Measurements from ENCODE around the gene PIP4K2A. TPM values are rescaled to one million over a fixed set of nuclear protein-coding genes. Genes with fewer than 3 reads are reported as not detected.

Gene PIP4K2A
- total RNA-seq, 2 experiments from 2014 or later, result 111 to 118 TPM

GRCh38 chr10:22556774-22557173 lies 157.6 kb downstream of the PIP4K2A start:
- Mint-ChIP-seq H3K27ac (no peak overlapping the region), H3K36me3 (peaks cover 2% of the 10 kb centered on the region), H3K27me3 (no peaks in the 10 kb centered on the region), H3K9me3 (no peaks in the 10 kb centered on the region), H3K4me1 (peaks cover 7% of the 10 kb centered on the region), H3K4me3 (no peak overlapping the region)
- no peak for DNase-seq

GRCh38 chr10:22554461-22555182 lies 159.8 kb downstream of the PIP4K2A start:
- no peak overlapping the region for H3K4me3 Mint-ChIP-seq
- H3K4me1 Mint-ChIP-seq, result peaks cover 17% of the 10 kb centered on the region
- peaks cover 8% of the 10 kb centered on the region for H3K36me3 Mint-ChIP-seq
- H3K27me3 Mint-ChIP-seq, result no peaks in the 10 kb centered on the region
- DNase-seq, result no peak
- H3K9me3 Mint-ChIP-seq, result no peaks in the 10 kb centered on the region
- no peak overlapping the region for H3K27ac Mint-ChIP-seq

GRCh38 chr10:22553452-22553995 lies 160.9 kb downstream of the PIP4K2A start:
- Mint-ChIP-seq H3K4me3 (no peak overlapping the region), H3K36me3 (peaks cover 10% of the 10 kb centered on the region), H3K4me1 (peaks cover 16% of the 10 kb centered on the region), H3K27ac (no peak overlapping the region), H3K27me3 (no peaks in the 10 kb centered on the region), H3K9me3 (no peaks in the 10 kb centered on the region)
- DNase-seq, result no peak

- Mint-ChIP-seq H3K9me3 (no peaks in the 10 kb centered on the region), H3K4me1 (peaks cover 14% of the 10 kb centered on the region), H3K27me3 (no peaks in the 10 kb centered on the region), H3K27ac (no peak overlapping the region), H3K36me3 (peaks cover 13% of the 10 kb centered on the region), H3K4me3 (no peak overlapping the region)
- DNase-seq, result no peak
Measured at GRCh38 chr10:22552888-22553378, 161.4 kb downstream of the PIP4K2A start.

GRCh38 chr10:22551681-22552365 lies 162.6 kb downstream of the PIP4K2A start:
- Mint-ChIP-seq H3K9me3 (no peaks in the 10 kb centered on the region), H3K27ac (no peak overlapping the region), H3K36me3 (peaks cover 24% of the 10 kb centered on the region), H3K27me3 (no peaks in the 10 kb centered on the region), H3K4me1 (peaks cover 13% of the 10 kb centered on the region), H3K4me3 (no peak overlapping the region)
- DNase-seq, result no peak

- H3K27ac Mint-ChIP-seq, result peak overlapping the region; percentile 53
- peak; percentile 49 for DNase-seq
- no peak overlapping the region for H3K4me3 Mint-ChIP-seq
- no peaks in the 10 kb centered on the region for H3K9me3 Mint-ChIP-seq
- H3K27me3 Mint-ChIP-seq, result no peaks in the 10 kb centered on the region
- peaks cover 31% of the 10 kb centered on the region for H3K36me3 Mint-ChIP-seq
- H3K4me1 Mint-ChIP-seq, result peaks cover 16% of the 10 kb centered on the region
Measured at GRCh38 chr10:22550732-22551131, 163.6 kb downstream of the PIP4K2A start.

GRCh38 chr10:22548344-22548743 lies 166.0 kb downstream of the PIP4K2A start:
- Mint-ChIP-seq H3K27me3 (no peaks in the 10 kb centered on the region), H3K36me3 (peaks cover 40% of the 10 kb centered on the region), H3K27ac (peak overlapping the region; percentile 16)

GRCh38 chr10:22545643-22546042 lies 168.7 kb downstream of the PIP4K2A start:
- no peaks in the 10 kb centered on the region for H3K9me3 Mint-ChIP-seq
- H3K4me1 Mint-ChIP-seq, result peaks cover 16% of the 10 kb centered on the region
- H3K36me3 Mint-ChIP-seq, result peaks cover 44% of the 10 kb centered on the region
- no peak for DNase-seq
- no peak overlapping the region for H3K4me3 Mint-ChIP-seq
- no peaks in the 10 kb centered on the region for H3K27me3 Mint-ChIP-seq
- H3K27ac Mint-ChIP-seq, result no peak overlapping the region

More at GRCh38 chr10:22548344-22548743, 166.0 kb downstream of the PIP4K2A start:
- Mint-ChIP-seq H3K9me3 (no peaks in the 10 kb centered on the region), H3K4me3 (no peak overlapping the region), H3K4me1 (peaks cover 25% of the 10 kb centered on the region)
- no peak for DNase-seq

- Mint-ChIP-seq H3K9me3 (no peaks in the 10 kb centered on the region), H3K36me3 (peaks cover 43% of the 10 kb centered on the region), H3K27me3 (no peaks in the 10 kb centered on the region), H3K4me1 (peaks cover 14% of the 10 kb centered on the region), H3K4me3 (no peak overlapping the region), H3K27ac (peak overlapping the region; percentile 89)
- no peak for DNase-seq
Measured at GRCh38 chr10:22544325-22545068, 169.9 kb downstream of the PIP4K2A start.

GRCh38 chr10:22542773-22543172 lies 171.6 kb downstream of the PIP4K2A start:
- no peak overlapping the region for H3K27ac Mint-ChIP-seq
- H3K36me3 Mint-ChIP-seq, result peaks cover 47% of the 10 kb centered on the region
- no peaks in the 10 kb centered on the region for H3K9me3 Mint-ChIP-seq
- H3K27me3 Mint-ChIP-seq, result no peaks in the 10 kb centered on the region
- peaks cover 14% of the 10 kb centered on the region for H3K4me1 Mint-ChIP-seq
- no peak overlapping the region for H3K4me3 Mint-ChIP-seq
- no peak for DNase-seq

- no peak overlapping the region for H3K4me3 Mint-ChIP-seq
- H3K4me1 Mint-ChIP-seq, result peaks cover 14% of the 10 kb centered on the region
- H3K27me3 Mint-ChIP-seq, result no peaks in the 10 kb centered on the region
- H3K27ac Mint-ChIP-seq, result peak overlapping the region; percentile 4
- H3K36me3 Mint-ChIP-seq, result peaks cover 46% of the 10 kb centered on the region
- H3K9me3 Mint-ChIP-seq, result no peaks in the 10 kb centered on the region
- no peak for DNase-seq
Measured at GRCh38 chr10:22541900-22542299, 172.5 kb downstream of the PIP4K2A start.

- Mint-ChIP-seq H3K9me3 (no peaks in the 10 kb centered on the region), H3K36me3 (peaks cover 52% of the 10 kb centered on the region), H3K4me3 (no peak overlapping the region), H3K4me1 (peaks cover 3% of the 10 kb centered on the region), H3K27me3 (no peaks in the 10 kb centered on the region), H3K27ac (peak overlapping the region; percentile 69)
- no peak for DNase-seq
Measured at GRCh38 chr10:22539579-22540298, 174.6 kb downstream of the PIP4K2A start.

- H3K27ac Mint-ChIP-seq, result no peak overlapping the region
- no peaks in the 10 kb centered on the region for H3K9me3 Mint-ChIP-seq
Measured at GRCh38 chr10:22537810-22538209, 176.6 kb downstream of the PIP4K2A start.

GRCh38 chr10:22536620-22537019 lies 177.8 kb downstream of the PIP4K2A start:
- Mint-ChIP-seq H3K27me3 (no peaks in the 10 kb centered on the region), H3K4me1 (no peaks in the 10 kb centered on the region), H3K4me3 (no peak overlapping the region), H3K9me3 (no peaks in the 10 kb centered on the region), H3K27ac (no peak overlapping the region), H3K36me3 (peaks cover 60% of the 10 kb centered on the region)
- DNase-seq, result no peak

More at GRCh38 chr10:22537810-22538209, 176.6 kb downstream of the PIP4K2A start:
- Mint-ChIP-seq H3K4me3 (no peak overlapping the region), H3K4me1 (no peaks in the 10 kb centered on the region), H3K36me3 (peaks cover 61% of the 10 kb centered on the region), H3K27me3 (no peaks in the 10 kb centered on the region)
- no peak for DNase-seq

All from activated naive CD8-positive, alpha-beta T cell treated with anti-CD3 and anti-CD28 coated beads for 36 hours (primary cell).